Panc1 (cell line): Measurements from ENCODE around the gene SRSF12.

Source experiments
- POLR2AphosphoS5 ChIP-seq: IDR thresholded peaks from 2 replicates; pipeline ENCODE4 v1.6.1; 2012; ENCODE audit warnings: mild to moderate bottlenecking, low read depth, low read length, moderate library complexity
- TCF7L2 ChIP-seq: IDR thresholded peaks from 2 replicates; pipeline ENCODE4 v1.6.1; 2011; ENCODE audit warnings: mild to moderate bottlenecking, low read depth, low read length, inconsistent platforms
- TF ChIP-seq, protein P1 (sequence below): fragments of 450-650 bp; IDR thresholded peaks from 2 replicates; pipeline ENCODE4 v1.5.1; 2017; ENCODE audit warnings: mild to moderate bottlenecking

DNA sequence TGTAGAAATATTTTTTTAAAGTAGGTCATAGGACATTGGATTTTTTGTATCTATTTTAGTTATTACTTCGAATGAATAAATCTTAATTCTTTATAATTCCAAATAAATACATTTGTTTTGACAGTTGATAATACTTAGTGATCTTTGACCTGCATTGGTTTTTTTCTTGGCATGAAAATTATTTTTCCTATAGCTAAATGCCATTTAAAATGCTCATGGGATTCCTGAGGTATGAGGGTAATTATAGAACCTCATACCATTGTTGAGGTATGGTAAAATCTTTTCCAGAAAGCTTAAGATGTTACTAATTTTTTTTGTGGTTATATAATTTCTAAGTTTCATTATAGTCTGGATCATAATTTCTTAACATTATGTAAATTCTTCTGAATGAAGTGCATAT, 36.3 kb upstream of the SRSF12 start:
- TF ChIP-seq, protein P1, sequence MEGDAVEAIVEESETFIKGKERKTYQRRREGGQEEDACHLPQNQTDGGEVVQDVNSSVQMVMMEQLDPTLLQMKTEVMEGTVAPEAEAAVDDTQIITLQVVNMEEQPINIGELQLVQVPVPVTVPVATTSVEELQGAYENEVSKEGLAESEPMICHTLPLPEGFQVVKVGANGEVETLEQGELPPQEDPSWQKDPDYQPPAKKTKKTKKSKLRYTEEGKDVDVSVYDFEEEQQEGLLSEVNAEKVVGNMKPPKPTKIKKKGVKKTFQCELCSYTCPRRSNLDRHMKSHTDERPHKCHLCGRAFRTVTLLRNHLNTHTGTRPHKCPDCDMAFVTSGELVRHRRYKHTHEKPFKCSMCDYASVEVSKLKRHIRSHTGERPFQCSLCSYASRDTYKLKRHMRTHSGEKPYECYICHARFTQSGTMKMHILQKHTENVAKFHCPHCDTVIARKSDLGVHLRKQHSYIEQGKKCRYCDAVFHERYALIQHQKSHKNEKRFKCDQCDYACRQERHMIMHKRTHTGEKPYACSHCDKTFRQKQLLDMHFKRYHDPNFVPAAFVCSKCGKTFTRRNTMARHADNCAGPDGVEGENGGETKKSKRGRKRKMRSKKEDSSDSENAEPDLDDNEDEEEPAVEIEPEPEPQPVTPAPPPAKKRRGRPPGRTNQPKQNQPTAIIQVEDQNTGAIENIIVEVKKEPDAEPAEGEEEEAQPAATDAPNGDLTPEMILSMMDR = no peak
- no peak for TF ChIP-seq TCF7L2
- TF ChIP-seq POLR2AphosphoS5 = no peak
